GM19099 (cell line): ENCODE results near the gene SGSM2.

Experiments used
- POLR2A ChIP-seq: IDR thresholded peaks from 3 replicates; pipeline ENCODE4 v1.6.1; 2011; ENCODE audit warnings: low read depth; ENCODE audit not compliant: insufficient read length; ENCODE audit errors: extremely low read depth

SGSM2 gene

GRCh38 chr17:2406271-2406902 lies 69.1 kb downstream of the SGSM2 start:
- TF ChIP-seq POLR2A: no peak

- no peak for TF ChIP-seq POLR2A
These were observed 69.8 kb downstream of the SGSM2 start for GRCh38 chr17:2406903-2407790.

DNA sequence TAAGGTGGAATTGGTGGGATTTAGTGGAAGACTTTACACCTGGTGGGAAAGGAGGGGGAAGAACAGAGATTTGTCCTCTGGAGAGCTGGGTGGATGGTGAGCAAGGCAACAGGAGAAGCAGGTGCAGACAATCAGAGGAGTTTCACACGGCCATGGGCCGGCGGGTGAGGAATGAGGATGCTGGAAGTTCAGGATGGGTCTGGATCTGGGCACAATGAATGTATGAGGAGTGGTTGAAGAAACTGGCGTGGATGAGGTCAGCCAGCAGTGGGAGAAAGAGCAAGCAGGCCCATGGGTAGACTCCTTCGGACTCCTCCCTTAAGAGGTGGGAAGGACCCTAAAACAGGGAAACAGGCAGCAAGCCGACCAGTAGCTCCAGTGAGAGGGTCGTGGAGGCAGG lies 73.7 kb downstream of the SGSM2 start:
- TF ChIP-seq POLR2A: no peak

DNA sequence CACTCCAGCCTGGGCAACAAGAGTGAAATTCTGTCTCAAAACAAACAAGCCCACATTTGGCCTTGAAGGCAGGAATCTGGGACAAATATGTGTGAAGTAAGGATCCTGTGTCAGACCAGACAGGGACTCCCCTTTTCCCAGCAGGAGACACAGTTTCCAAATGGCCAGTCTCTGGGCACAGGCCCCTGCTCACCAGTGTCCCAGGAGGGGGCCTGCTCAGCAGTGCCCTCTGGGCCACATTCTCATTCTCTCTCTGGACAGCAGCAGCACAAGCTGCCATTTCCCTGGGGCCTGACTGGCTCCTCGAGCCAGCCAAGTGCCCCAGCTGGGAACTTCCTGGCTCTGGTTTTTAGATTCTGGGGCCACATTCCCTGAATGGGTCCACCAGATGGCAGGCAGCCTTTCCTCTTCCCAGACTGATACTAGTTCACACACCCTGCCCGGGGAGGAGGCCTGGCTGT lies 75.3 kb downstream of the SGSM2 start:
- no peak for TF ChIP-seq POLR2A

DNA sequence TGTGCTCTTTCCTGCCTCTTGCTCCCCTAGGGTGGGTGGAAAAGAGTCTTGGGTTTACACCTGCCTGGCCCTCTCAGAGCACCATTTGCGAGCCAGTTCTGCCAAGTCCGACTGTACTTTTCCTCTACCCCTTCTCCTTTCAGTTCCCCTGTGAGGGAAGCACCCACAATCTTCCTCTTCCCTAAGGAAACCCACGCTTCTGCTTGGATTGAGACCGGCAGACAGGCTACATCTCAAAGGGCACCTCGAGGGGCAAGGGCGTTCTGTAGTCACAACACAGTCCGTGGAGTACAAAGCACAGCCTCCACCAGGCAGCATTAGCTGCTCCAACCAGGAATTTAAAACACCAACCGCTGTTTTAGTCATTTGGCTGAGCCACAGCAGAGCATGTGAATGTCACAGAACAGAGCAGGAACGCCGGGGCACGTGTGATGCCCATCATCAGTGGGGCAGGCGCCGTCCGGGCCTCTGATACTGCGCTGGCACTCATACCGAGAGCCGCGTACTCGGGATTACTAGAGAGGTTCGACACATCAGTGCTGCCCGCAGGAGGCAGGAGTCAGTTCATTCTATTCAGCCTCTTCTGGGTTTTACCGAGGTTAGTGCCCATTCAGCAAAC lies 77.3 kb downstream of the SGSM2 start:
- no peak for TF ChIP-seq POLR2A

GRCh38 chr17:2415081-2415480 lies 77.8 kb downstream of the SGSM2 start:
- TF ChIP-seq POLR2A: no peak

- no peak for TF ChIP-seq POLR2A
These were observed 78.9 kb downstream of the SGSM2 start for GRCh38 chr17:2416010-2416734.

DNA sequence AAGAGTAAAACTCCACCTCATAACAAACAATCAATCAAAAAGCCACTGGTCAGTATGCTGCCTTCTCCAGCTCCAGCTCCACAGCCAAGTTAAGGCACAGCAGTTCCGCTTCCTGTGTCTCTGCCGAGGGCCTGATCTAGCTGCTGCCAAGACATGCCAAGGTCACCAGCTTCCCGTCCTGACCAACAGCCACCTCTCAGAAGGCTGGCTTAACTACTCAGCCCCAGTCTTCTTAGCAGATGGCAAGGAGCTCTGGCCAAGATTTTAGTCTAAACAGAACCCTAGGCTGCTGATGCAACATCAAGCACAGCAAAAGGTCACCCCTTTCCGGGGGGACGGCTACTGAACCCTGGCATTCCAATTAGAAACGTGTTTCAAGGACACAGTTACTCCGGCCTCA lies 81.3 kb downstream of the SGSM2 start:
- TF ChIP-seq POLR2A: no peak

DNA sequence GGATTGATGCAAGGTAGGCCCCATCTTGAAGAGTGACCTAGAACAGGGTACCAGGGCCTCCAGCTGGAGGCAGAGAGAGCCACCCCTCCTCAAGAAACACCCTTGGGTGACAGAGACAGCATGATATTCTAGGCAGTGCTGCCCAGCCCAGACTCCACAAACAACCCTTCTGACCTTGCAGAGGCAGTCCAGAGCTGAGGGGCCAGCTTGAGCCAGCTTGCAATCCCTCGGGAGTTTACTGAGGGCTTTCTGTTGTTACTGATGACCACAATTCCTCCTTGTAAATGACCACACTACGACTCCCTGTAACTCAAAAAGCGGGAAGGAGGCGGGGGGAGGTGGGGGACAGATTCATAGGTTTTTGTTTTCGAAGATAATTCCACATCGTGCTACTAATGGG lies 82.2 kb downstream of the SGSM2 start:
- no peak for TF ChIP-seq POLR2A

DNA sequence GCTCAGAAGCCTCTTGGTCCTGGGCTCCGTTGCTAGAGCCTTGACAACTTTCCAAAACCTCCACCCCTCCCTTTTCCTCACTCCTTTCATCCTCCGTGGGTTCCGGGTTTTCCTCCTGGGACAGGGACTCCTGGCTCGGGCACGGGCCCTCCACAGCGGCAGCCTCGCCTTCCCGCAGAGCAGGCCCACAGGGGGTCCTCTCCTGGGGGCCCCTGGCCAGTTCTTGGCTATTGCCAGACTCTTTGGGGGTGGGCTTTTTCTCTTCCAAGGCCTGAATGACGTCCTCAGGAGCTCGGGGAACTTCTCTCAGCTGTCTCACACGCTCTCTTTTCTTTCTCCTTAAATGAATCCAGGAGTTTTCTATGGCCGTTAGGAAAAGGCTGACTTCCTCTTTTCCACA lies 82.9 kb downstream of the SGSM2 start:
- TF ChIP-seq POLR2A: no peak

GRCh38 chr17:2421315-2422147 lies 84.2 kb downstream of the SGSM2 start:
- TF ChIP-seq POLR2A: no peak

- no peak for TF ChIP-seq POLR2A
These were observed 86.0 kb downstream of the SGSM2 start for GRCh38 chr17:2423271-2423670.

DNA sequence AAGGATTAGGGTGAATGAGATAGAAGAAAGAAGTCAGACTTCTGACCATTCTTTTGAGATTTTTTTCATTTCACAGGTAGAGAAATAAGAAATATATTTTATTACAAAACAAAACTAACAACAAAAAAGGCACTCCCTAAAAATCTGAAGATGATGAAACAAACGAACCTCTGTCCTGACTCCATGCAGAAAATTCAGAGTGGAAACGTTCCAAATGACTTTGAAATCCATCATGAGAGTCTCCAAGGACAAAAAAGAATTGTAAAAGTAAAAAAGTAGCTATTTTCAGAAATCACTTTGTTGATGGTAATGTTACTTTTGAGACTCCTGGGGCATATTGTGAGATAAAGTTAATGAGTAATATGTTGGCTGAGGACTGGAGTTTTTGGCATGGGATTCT lies 89.9 kb downstream of the SGSM2 start:
- no peak for TF ChIP-seq POLR2A

DNA sequence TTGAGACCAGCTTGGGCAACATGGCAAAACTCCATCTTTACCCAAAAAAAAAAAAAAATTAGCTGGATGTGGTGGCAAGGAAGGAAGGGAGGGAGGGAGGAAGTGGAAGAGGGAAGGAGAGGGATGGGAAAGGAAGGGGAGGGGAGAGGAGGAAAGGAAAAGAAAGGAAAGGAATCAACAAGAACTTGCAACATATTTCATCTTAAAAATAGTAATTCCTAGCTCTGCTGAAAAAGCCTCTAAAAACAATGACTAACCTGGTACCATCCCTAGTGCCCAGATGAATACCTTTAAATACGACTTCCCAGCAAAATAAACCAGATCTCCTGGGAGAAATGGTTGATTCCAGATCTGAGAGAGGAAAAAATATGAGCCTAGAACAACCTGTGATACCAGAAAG lies 90.6 kb downstream of the SGSM2 start:
- no peak for TF ChIP-seq POLR2A
